ENCODE results near the gene AQP10.
"Not testable (repeated sequence)": the region's sequence is repeated elsewhere in the genome, so short reads cannot be mapped to it uniquely, and the experiment has no call there.

The AQP10 gene

DNA sequence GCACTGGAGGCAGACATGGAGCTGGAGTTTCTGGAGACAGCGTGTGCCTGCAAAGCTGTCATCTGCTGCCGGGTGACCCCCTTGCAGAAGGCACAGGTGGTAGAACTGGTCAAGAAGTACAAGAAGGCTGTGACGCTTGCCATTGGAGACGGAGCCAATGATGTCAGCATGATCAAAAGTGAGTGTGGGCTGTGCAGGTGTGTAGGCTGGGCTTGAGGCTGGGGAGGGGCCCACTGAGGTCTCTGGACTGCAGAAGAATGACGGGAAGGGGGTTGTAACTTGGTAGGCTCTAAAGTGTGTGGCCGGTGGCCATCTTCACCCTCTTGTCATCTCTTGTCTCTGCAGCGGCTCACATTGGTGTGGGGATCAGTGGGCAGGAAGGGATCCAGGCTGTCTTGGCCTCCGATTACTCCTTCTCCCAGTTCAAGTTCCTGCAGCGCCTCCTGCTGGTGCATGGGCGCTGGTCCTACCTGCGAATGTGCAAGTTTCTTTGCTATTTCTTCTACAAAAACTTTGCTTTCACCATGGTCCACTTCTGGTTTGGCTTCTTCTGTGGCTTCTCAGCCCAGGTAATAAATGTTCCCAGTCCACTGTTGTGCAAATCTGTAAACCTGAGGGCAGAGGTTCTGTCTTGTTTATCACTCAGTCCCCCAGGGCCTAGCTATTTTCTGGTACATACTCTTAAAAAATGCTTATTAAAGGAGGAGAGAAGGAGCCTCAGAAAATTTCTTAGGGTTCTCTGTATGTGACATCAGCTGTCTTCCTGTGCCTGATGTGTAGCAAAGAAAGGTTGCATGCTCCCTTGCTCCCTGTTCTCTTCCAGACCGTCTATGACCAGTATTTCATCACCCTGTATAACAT is 24.3 kb downstream of the AQP10 start:
- no peak for DNase-seq (ENCODE audit: low read depth, low spot score)

DNA sequence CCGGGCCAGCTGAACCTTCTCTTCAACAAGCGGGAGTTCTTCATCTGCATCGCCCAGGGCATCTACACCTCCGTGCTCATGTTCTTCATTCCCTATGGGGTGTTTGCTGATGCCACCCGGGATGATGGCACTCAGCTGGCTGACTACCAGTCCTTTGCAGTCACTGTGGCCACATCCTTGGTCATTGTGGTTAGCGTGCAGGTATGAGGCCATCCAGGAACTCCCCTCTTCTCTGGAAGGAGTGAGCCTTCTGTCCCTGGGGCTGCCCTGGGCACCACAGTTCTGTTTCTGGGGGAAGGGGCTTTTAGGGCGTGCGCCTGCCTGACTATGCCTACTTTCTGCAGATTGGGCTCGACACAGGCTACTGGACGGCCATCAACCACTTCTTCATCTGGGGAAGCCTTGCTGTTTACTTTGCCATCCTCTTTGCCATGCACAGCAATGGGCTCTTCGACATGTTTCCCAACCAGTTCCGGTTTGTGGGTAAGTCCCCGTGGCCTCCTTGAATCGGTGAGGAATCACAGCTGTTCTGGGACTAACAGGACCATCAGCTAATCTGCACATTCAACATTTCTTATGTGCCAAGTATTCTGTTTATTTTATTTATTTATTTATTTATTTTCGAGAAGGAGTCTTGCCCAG is 25.5 kb downstream of the AQP10 start:
- DNase-seq (ENCODE audit: low read depth, low spot score): no peak

DNA sequence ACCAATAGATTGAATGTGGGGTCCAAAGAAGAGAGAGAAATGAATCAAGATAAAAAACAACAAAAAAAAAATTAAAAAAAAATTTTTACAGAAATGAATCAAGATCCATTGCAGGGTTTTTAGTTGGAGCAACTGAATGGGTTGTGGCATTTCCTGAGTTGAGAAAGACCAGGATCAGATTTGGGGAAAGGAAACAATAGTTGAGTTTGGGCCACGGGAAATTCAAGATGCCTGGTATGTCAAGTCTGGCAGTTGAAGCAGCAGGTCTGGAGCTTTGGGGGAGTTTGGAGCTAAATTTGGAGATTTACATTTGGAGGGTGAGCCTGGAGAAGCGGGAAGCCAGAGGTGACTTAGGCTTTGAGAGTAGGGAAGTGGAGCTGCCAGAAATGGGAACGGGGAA is 27.1 kb downstream of the AQP10 start:
- DNase-seq (ENCODE audit: low read depth, low spot score): no peak

DNA sequence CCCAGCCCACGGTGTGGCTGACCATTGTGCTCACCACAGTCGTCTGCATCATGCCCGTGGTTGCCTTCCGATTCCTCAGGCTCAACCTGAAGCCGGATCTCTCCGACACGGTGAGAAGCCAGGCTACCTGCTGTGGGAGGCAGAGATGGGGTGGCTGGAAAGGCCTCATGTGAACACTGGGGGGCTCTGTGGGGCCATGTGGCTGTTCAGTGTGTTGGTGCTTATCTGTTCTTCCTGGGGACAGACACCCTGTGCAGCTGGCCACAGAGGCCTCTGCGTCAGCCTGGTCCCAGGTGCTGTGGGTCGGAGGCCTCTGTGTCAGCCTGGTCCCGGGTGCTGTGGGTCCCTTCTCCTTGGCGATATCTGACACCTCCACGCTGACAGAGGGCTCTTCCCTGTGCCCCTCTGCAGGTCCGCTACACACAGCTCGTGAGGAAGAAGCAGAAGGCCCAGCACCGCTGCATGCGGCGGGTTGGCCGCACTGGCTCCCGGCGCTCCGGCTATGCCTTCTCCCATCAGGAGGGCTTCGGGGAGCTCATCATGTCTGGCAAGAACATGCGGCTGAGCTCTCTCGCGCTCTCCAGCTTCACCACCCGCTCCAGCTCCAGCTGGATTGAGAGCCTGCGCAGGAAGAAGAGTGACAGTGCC is 27.7 kb downstream of the AQP10 start:
- no peak for DNase-seq (ENCODE audit: low read depth, low spot score)

- DNase-seq (ENCODE audit: low read depth, low spot score): no peak
Observed at GRCh38 chr1:154349121-154349520, 28.2 kb downstream of the AQP10 start.

DNA sequence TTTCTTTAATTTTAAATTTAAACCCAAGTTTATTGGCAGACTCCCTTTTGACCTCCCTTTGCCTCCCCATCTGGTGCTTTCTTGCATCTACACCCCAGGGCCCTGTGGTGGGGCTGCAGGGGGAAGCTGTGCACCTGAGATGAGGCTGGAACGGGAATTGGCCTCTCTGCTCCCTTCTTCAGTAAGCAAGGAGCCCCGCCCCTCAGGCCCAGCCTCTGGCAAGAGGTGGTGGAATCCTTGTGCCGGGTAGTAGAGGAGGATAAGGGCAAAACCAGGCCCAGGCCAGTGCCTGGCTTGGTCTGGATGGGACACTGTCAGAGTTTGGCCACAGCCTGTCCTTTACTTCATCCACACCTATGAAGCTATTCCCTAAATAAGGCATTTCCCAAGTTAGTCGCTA is 29.5 kb downstream of the AQP10 start:
- DNase-seq (ENCODE audit: low read depth, low spot score): no peak

- no peak for DNase-seq (ENCODE audit: low read depth, low spot score)
Observed at GRCh38 chr1:154351363-154352068, 30.6 kb downstream of the AQP10 start.

- no peak for DNase-seq (ENCODE audit: low read depth, low spot score)
Observed at GRCh38 chr1:154352245-154352580, 31.3 kb downstream of the AQP10 start.

GRCh38 chr1:154352581-154353459 is 31.9 kb downstream of the AQP10 start:
- DNase-seq (ENCODE audit: low read depth, low spot score): no peak

DNA sequence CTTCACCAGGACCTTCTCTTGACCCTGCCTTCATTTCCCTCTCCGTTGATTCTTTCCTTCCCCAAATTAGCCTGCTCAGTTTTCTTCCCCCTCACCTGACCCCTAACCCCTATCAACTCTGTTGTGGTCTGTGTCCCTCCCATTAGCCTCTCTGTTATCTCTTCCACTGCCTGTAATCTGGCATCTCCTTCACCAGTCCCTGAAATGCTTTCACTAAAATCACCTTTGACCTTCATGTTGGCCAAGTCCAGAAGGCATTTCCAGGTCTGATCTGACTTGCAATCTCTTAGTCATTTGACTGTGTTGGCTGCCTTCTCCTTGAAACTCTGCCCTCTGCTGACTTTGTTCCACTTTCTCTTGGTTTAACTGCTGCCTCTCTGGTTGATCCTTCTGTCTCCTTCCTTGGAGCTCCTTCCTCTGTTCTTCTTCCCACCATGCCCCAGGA is 32.6 kb downstream of the AQP10 start:
- DNase-seq (ENCODE audit: low read depth, low spot score): no peak

- DNase-seq (ENCODE audit: low read depth, low spot score): no peak
Observed at GRCh38 chr1:154353966-154354365, 33.1 kb downstream of the AQP10 start.

- DNase-seq (ENCODE audit: low read depth, low spot score): no peak
Observed at GRCh38 chr1:154358519-154358918, 37.6 kb downstream of the AQP10 start.

DNA sequence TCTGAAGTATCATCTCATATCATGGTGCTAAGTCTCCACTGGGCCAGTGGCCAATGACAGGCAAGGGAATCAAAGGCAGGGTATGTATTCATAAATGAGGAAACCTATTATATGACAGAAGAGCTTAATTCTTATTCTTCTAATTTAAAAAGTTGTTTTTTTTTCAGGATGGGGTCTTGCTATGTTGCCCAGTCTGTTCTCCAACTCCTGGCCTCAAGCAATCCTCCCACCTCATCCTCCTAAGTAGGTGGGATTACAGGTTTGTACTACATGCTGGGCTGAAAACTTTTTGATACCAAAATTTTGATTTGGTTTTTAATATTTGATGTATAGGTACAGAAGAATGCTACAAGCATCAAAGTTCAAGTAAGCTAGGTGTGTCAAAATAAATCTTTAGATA is 39.4 kb downstream of the AQP10 start:
- DNase-seq (ENCODE audit: low read depth, low spot score): no peak

GRCh38 chr1:154360881-154361280 is 40.0 kb downstream of the AQP10 start:
- not testable (repeated sequence) for DNase-seq (ENCODE audit: low read depth, low spot score)

- no peak for DNase-seq (ENCODE audit: low read depth, low spot score)
Observed at GRCh38 chr1:154361357-154361756, 40.5 kb downstream of the AQP10 start.

DNA sequence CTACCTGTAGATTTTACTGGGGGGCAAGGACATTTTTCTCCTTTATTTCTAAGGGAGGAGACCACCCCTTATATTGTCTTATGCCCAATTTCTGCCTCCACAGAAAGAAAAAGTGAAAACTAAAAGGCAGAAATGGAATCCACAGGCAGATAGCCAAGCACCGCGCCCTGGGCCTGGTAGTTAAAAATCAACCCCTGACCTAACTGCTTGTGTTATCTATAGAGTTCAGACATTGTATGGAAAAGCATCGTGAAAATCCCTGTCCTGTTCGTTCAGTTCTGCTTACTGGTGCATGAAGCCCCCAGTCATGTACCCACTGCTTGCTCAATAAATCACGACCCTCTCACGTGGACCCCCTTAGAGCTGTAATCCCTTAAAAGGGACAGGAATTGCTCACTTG is 50.5 kb downstream of the AQP10 start:
- no peak for DNase-seq (ENCODE audit: low read depth, low spot score)

- not testable (repeated sequence) for DNase-seq (ENCODE audit: low read depth, low spot score)
Observed at GRCh38 chr1:154373777-154374357, 53.0 kb downstream of the AQP10 start.

All from brain pericyte (primary cell).